Stimulated activated CD4-positive, alpha-beta T cell treated with anti-CD3 and anti-CD28 coated beads, TNF-alpha, amount 100 ng/mL, for 4 hours (primary cell): ENCODE measurements around the gene PEX14.

ENCODE experiments used
- DNase-seq, 3 experiments: peaks; one replicate each; pipeline ENCODE4 v3.0.0-alpha.2; 2020; ENCODE audit warnings: low read depth in 3 of 3

PEX14 gene

GRCh38 chr1:10648689-10649516 lies 174.2 kb downstream of the PEX14 start:
- DNase-seq = no peak

- no peak for DNase-seq
Measured at GRCh38 chr1:10649517-10650201, 174.9 kb downstream of the PEX14 start.

- no peak for DNase-seq
Measured at GRCh38 chr1:10650556-10651388, 176.0 kb downstream of the PEX14 start.

GRCh38 chr1:10651389-10651766 lies 176.6 kb downstream of the PEX14 start:
- DNase-seq = no peak

- no peak for DNase-seq
Measured at GRCh38 chr1:10651793-10652192, 177.0 kb downstream of the PEX14 start.

GRCh38 chr1:10652626-10653025 lies 177.9 kb downstream of the PEX14 start:
- DNase-seq = no peak

- DNase-seq = no peak
Measured at GRCh38 chr1:10653370-10654125, 178.8 kb downstream of the PEX14 start.

GRCh38 chr1:10655002-10655401 lies 180.3 kb downstream of the PEX14 start:
- DNase-seq = no peak

GRCh38 chr1:10656431-10656830 lies 181.7 kb downstream of the PEX14 start:
- DNase-seq = no peak

- no peak for DNase-seq
Measured at GRCh38 chr1:10657088-10657847, 182.5 kb downstream of the PEX14 start.

GRCh38 chr1:10658396-10659066 lies 183.8 kb downstream of the PEX14 start:
- DNase-seq = no peak

- no peak for DNase-seq
Measured at GRCh38 chr1:10659218-10659617, 184.5 kb downstream of the PEX14 start.

- no peak for DNase-seq
Measured at GRCh38 chr1:10659646-10660540, 185.1 kb downstream of the PEX14 start.

GRCh38 chr1:10661453-10661852 lies 186.7 kb downstream of the PEX14 start:
- DNase-seq = no peak

GRCh38 chr1:10662090-10662688 lies 187.4 kb downstream of the PEX14 start:
- DNase-seq = no peak

GRCh38 chr1:10662824-10663677 lies 188.3 kb downstream of the PEX14 start:
- no peak for DNase-seq

- DNase-seq = no peak
Measured at GRCh38 chr1:10663678-10664035, 188.9 kb downstream of the PEX14 start.

GRCh38 chr1:10664251-10664650 lies 189.5 kb downstream of the PEX14 start:
- no peak for DNase-seq
